ENCODE results near the gene FAM180A.

The FAM180A gene

GRCh38 chr7:135748770-135749169 is at the start of gene FAM180A:
Gene FAM180A (minus strand): TSS chr7:135748813. CDS start chr7:135748580, 233 bp downstream.
- no peaks in the 10 kb centered on the region for H3K9me3 ChIP-seq (ENCODE audit: insufficient read depth, low read length)
- H3K9ac ChIP-seq (ENCODE audit: low read length): no peak within 1 kb of the TSS
- no peak for TF ChIP-seq EZH2phosphoT487 (IDR thresholded peaks at IDR 0.05; ENCODE audit: low read depth)
- TF ChIP-seq CTCF (IDR thresholded peaks at IDR 0.05; ENCODE audit: low read depth, low read length): no peak
- H3K4me3 ChIP-seq (ENCODE audit: low read length): no peak within 1 kb of the TSS
- no peaks in the 10 kb centered on the region for H3K4me1 ChIP-seq (ENCODE audit: low read length)
- H3K79me2 ChIP-seq (ENCODE audit: low read length): no peaks in the 10 kb centered on the region
- no peaks in the 10 kb centered on the region for H3K36me3 ChIP-seq (replicated peaks; ENCODE audit: low read depth, low read length)
- H3K27me3 ChIP-seq (ENCODE audit: low read depth, low read length): peaks cover 7% of the 10 kb centered on the region; the same call in 1 of the 2 replicates
- no peak within 1 kb of the TSS for H3K27ac ChIP-seq (ENCODE audit: low read length)
- no peak within 1 kb of the TSS for H2AFZ ChIP-seq (ENCODE audit: low read depth, low read length)
- H3K4me2 ChIP-seq (ENCODE audit: low read length): no peak within 1 kb of the TSS
- H4K20me1 ChIP-seq (ENCODE audit: insufficient read depth, low read length): no peaks in the 10 kb centered on the region

GRCh38 chr7:135798095-135798494 is 49.5 kb upstream of the FAM180A start:
- H2AFZ ChIP-seq (ENCODE audit: low read depth, low read length): no peak overlapping the region
- H3K27me3 ChIP-seq (ENCODE audit: low read depth, low read length): peaks cover 52% of the 10 kb centered on the region
- no peak overlapping the region for H3K4me3 ChIP-seq (ENCODE audit: low read length)
- no peak for TF ChIP-seq CTCF (IDR thresholded peaks at IDR 0.05; ENCODE audit: low read depth, low read length)
- no peak for TF ChIP-seq EZH2phosphoT487 (IDR thresholded peaks at IDR 0.05; ENCODE audit: low read depth)
- no peaks in the 10 kb centered on the region for H4K20me1 ChIP-seq (ENCODE audit: insufficient read depth, low read length)
- H3K79me2 ChIP-seq (ENCODE audit: low read length): no peaks in the 10 kb centered on the region
- H3K4me1 ChIP-seq (ENCODE audit: low read length): peaks cover 5% of the 10 kb centered on the region; the same call in 1 of the 2 replicates
- H3K4me2 ChIP-seq (ENCODE audit: low read length): no peak overlapping the region
- H3K36me3 ChIP-seq (replicated peaks; ENCODE audit: low read depth, low read length): no peaks in the 10 kb centered on the region
- H3K9me3 ChIP-seq (ENCODE audit: insufficient read depth, low read length): no peaks in the 10 kb centered on the region
- no peak overlapping the region for H3K9ac ChIP-seq (ENCODE audit: low read length)
- no peak overlapping the region for H3K27ac ChIP-seq (ENCODE audit: low read length)

GRCh38 chr7:135795846-135796570 is 47.4 kb upstream of the FAM180A start:
- Histone ChIP-seq H3K9ac (ENCODE audit: low read length) (no peak overlapping the region), H3K4me1 (ENCODE audit: low read length) (0 out of 2 replicates have a peak, but pooled peaks cover 2% of the 10 kb centered on the region), H4K20me1 (ENCODE audit: insufficient read depth, low read length) (no peaks in the 10 kb centered on the region), H3K4me3 (ENCODE audit: low read length) (no peak overlapping the region), H2AFZ (ENCODE audit: low read depth, low read length) (no peak overlapping the region), H3K4me2 (ENCODE audit: low read length) (no peak overlapping the region), H3K36me3 (replicated peaks; ENCODE audit: low read depth, low read length) (no peaks in the 10 kb centered on the region), H3K79me2 (ENCODE audit: low read length) (no peaks in the 10 kb centered on the region), H3K27ac (ENCODE audit: low read length) (no peak overlapping the region), H3K9me3 (ENCODE audit: insufficient read depth, low read length) (no peaks in the 10 kb centered on the region), H3K27me3 (ENCODE audit: low read depth, low read length) (peaks cover 42% of the 10 kb centered on the region)
- TF ChIP-seq EZH2phosphoT487 (IDR thresholded peaks at IDR 0.05; ENCODE audit: low read depth) (no peak), CTCF (IDR thresholded peaks at IDR 0.05; ENCODE audit: low read depth, low read length) (no peak)

GRCh38 chr7:135793841-135794240 is 45.2 kb upstream of the FAM180A start:
- no peak overlapping the region for H3K9ac ChIP-seq (ENCODE audit: low read length)
- H3K4me3 ChIP-seq (ENCODE audit: low read length): no peak overlapping the region
- no peak overlapping the region for H2AFZ ChIP-seq (ENCODE audit: low read depth, low read length)
- no peak for TF ChIP-seq EZH2phosphoT487 (IDR thresholded peaks at IDR 0.05; ENCODE audit: low read depth)
- no peaks in the 10 kb centered on the region for H3K9me3 ChIP-seq (ENCODE audit: insufficient read depth, low read length)
- H3K79me2 ChIP-seq (ENCODE audit: low read length): no peaks in the 10 kb centered on the region
- no peaks in the 10 kb centered on the region for H3K36me3 ChIP-seq (replicated peaks; ENCODE audit: low read depth, low read length)
- no peaks in the 10 kb centered on the region for H3K4me1 ChIP-seq (ENCODE audit: low read length)
- no peak overlapping the region for H3K4me2 ChIP-seq (ENCODE audit: low read length)
- no peak overlapping the region for H3K27ac ChIP-seq (ENCODE audit: low read length)
- H3K27me3 ChIP-seq (ENCODE audit: low read depth, low read length): peaks cover 24% of the 10 kb centered on the region
- no peaks in the 10 kb centered on the region for H4K20me1 ChIP-seq (ENCODE audit: insufficient read depth, low read length)

Measured in OCI-LY3 (cell line).